Activated naive CD8-positive, alpha-beta T cell treated with anti-CD3 and anti-CD28 coated beads for 36 hours (primary cell): ENCODE results near the gene AMIGO2. TPM values are rescaled to one million over a fixed set of nuclear protein-coding genes. Genes with fewer than 3 reads are reported as not detected.

ENCODE experiments used
- DNase-seq: peaks from one replicate; pipeline ENCODE4 v3.0.0; 2021
- H3K27ac Mint-ChIP-seq: one replicate; pipeline ENCODE4 v1.8.0; 2022; ENCODE audit warnings: mild to moderate bottlenecking, moderate library complexity, mixed read lengths
- H3K27me3 Mint-ChIP-seq: one replicate; pipeline ENCODE4 v1.8.0; 2022; ENCODE audit warnings: mild to moderate bottlenecking, mixed read lengths
- H3K36me3 Mint-ChIP-seq: one replicate; pipeline ENCODE4 v1.8.0; 2021; ENCODE audit warnings: mild to moderate bottlenecking, mixed read lengths
- H3K4me1 Mint-ChIP-seq: one replicate; pipeline ENCODE4 v1.8.0; 2021; ENCODE audit warnings: mixed read lengths
- H3K4me3 Mint-ChIP-seq: one replicate; pipeline ENCODE4 v1.8.0; 2022; ENCODE audit warnings: mild to moderate bottlenecking, moderate library complexity, mixed read lengths
- H3K9me3 Mint-ChIP-seq: one replicate; pipeline ENCODE4 v1.8.0; 2022; ENCODE audit warnings: mixed read lengths
- total RNA-seq, 2 experiments: library from RNA; stranded (reverse); gene quantifications; one replicate each; pipeline ENCODE4 v1.2.3, GENCODE V29; 2021

The AMIGO2 gene
- total RNA-seq, 2 experiments from 2014 or later = 19.0 to 20.6 TPM

DNA sequence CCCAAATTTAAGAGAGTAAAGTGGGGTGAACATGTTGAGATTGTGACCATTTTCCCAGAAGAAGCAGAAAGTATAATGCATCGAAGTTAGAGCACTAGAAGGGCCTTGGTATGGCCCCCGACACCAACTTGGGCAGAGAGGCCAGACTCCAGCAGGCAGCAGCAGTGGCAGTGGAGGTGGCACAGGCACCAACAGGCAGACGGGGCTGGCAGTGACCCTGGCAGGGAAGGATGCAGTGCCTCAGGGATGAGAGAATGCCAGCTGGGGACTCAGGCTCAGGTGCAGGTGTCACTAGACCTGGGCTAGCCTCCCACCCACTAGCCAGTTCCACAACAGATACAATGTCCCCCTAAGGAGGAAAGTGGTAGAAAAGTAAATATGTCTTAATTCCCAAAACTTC is 27.7 kb upstream of the AMIGO2 start:
- H3K27ac Mint-ChIP-seq = no peak overlapping the region
- H3K9me3 Mint-ChIP-seq = no peaks in the 10 kb centered on the region
- H3K36me3 Mint-ChIP-seq = peaks cover 35% of the 10 kb centered on the region
- peaks cover 46% of the 10 kb centered on the region for H3K4me1 Mint-ChIP-seq
- no peak for DNase-seq
- no peak overlapping the region for H3K4me3 Mint-ChIP-seq
- no peaks in the 10 kb centered on the region for H3K27me3 Mint-ChIP-seq

DNA sequence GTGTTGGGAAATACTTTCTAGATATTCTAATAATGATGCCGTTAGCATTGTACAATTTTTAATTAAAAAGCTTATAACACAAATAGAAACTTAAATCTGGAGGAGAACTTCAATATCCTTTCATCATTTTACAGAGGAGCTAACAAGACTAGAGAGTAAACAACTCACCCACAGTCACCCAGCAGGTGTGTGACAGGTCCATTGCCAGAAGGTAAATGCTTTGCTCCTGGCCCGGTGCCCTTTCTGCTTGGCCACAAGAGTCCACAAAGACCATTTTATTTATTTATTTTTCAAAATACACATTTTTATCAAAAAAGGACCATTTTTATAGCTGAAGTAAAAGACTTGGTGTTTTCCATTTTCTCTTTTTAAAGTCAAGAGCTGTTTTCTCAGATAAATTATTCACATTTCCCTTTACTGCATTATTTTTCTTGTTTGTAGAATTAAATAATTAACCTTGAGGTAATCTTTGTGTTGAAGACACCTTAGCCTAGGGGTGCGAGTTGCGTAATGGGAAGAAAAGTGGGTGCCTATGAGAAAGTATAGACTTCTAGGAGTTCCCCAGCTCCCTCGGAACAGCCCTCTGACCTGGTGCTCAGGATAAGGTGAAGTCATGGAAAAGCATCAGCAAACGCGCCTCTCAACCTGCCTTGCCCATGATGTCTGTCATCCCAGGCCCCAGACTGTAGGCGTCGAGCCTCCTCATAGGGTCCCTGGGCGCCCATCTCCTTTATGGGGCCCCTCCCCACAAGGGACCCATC is 26.3 kb upstream of the AMIGO2 start:
- H3K9me3 Mint-ChIP-seq = no peaks in the 10 kb centered on the region
- no peak overlapping the region for H3K4me3 Mint-ChIP-seq
- no peak overlapping the region for H3K27ac Mint-ChIP-seq
- H3K27me3 Mint-ChIP-seq = no peaks in the 10 kb centered on the region
- peaks cover 33% of the 10 kb centered on the region for H3K4me1 Mint-ChIP-seq
- peaks cover 34% of the 10 kb centered on the region for H3K36me3 Mint-ChIP-seq
- DNase-seq = no peak

DNA sequence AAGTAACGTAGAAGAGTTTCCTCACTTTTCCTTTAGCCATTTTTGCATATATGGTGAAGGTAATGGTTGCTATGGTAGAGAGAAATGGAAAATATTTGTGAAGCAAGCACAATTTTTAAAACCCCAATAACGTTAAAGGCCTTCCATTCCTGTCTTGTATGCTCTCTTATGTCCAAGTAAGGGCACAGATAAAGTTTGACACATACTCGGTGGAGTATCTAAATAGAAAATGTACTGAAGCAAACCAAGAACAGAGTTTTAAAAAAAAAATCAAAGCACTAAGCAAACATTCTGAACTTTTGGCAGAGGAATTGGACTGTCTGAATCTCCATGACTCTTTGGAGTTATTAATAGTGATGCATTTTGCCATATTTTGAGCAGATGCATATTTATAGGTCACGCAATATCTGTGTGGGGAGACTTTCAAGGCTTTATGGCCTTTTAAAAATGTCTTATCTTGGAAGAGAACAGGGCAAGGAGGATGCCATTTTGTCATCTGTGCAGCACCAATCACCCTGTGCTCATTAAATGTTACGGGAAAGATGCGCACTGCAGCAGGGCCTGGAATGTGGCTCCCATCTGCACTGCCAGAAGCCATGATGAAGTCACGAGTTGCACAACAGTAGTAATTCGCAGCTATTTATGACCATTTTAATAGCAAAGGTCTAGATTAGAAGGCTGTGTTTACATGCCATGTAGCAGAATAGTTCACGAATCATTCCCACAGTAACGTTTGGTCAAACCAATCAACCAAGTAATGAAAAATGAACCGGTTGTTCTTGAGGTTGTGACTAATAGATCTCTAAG is 23.3 kb upstream of the AMIGO2 start:
- no peaks in the 10 kb centered on the region for H3K27me3 Mint-ChIP-seq
- peaks cover 19% of the 10 kb centered on the region for H3K4me1 Mint-ChIP-seq
- peaks cover 11% of the 10 kb centered on the region for H3K36me3 Mint-ChIP-seq
- no peak overlapping the region for H3K4me3 Mint-ChIP-seq
- no peaks in the 10 kb centered on the region for H3K9me3 Mint-ChIP-seq
- no peak overlapping the region for H3K27ac Mint-ChIP-seq
- DNase-seq = no peak

DNA sequence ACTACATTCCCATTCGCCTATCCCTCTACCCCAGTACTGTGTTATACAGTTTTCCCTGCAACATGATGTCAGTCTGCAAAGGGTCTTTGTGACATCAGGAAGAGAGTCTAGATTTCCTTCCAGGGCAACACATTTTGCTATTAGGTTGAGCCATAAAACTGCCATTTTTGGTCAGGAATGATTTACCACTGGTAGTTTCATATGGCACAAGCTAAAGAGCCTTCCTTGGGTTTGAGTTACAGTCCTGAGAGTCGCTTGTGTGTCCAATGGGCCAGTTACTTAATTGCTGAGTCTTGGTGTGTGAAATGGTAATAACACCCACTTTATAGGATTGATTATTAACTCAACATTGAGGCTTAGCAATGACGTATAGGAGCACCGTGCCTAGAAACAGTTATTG is 22.6 kb upstream of the AMIGO2 start:
- no peak overlapping the region for H3K27ac Mint-ChIP-seq
- peaks cover 9% of the 10 kb centered on the region for H3K36me3 Mint-ChIP-seq
- no peak overlapping the region for H3K4me3 Mint-ChIP-seq

DNA sequence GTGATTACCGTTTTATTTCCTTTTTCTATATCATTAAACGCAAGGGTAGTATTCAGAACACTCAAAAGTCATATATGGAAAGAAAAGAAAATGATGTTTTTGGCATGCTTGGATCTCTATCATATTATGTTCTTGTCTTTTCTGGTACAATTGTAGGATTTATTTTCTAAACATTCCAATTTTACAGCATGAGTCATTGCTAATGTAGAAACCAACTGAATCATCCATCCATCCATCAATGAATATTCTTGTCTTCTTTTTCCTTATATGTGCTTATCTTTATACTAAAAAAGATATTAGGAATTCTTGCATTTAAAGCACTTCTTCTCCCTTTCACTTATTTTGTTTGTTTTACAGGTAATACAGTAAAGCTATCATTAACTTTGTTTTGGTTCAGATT is 20.4 kb upstream of the AMIGO2 start:
- Mint-ChIP-seq H3K27ac (no peak overlapping the region), H3K27me3 (no peaks in the 10 kb centered on the region), H3K36me3 (peaks cover 8% of the 10 kb centered on the region), H3K4me1 (peaks cover 16% of the 10 kb centered on the region), H3K9me3 (peaks cover 3% of the 10 kb centered on the region), H3K4me3 (no peak overlapping the region)
- DNase-seq = no peak

More for the DNA sequence above, 22.6 kb upstream of the AMIGO2 start:
- no peak for DNase-seq
- H3K9me3 Mint-ChIP-seq = no peaks in the 10 kb centered on the region
- peaks cover 19% of the 10 kb centered on the region for H3K4me1 Mint-ChIP-seq
- no peaks in the 10 kb centered on the region for H3K27me3 Mint-ChIP-seq

DNA sequence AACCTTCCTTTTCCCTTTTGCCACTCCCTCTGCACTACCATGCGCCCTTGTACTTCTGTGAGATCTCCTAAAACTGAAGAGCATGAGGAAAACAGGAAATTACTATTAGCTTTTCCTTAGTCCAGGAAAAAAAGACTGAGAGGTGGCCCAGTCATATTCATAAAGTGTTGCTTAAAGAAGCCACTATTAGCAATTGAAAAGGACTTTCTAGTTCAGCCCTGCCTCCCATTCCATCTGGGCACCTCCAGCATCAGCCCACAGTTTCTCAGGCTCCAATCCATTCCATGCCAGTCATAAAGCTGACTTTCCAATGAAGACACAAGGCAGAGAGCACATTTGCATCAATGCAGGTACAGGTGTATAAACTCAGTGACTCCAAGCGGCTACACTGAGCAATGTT is 19.9 kb upstream of the AMIGO2 start:
- Mint-ChIP-seq H3K36me3 (peaks cover 8% of the 10 kb centered on the region), H3K9me3 (peaks cover 3% of the 10 kb centered on the region), H3K27ac (no peak overlapping the region), H3K27me3 (no peaks in the 10 kb centered on the region), H3K4me1 (peaks cover 20% of the 10 kb centered on the region), H3K4me3 (no peak overlapping the region)
- no peak for DNase-seq

DNA sequence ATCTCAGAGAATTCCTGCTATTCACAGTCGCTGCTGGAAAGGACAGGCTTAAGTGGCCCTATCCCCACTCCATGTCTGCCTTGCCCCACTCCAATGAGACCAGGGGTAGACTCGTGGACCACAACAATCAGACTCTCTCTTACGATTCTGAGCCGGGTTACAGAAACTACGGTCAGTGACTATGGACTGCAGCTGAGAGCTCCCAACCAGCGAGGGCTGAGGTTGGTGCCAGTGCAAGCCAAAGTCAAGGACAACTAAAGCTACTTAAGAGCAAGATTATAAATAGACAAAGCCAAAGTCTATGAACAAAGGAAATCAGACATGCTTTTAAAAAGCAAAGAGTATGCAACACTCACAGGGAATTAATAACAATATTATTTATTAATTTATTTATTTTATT is 18.3 kb upstream of the AMIGO2 start:
- DNase-seq = no peak
- no peaks in the 10 kb centered on the region for H3K27me3 Mint-ChIP-seq
- H3K36me3 Mint-ChIP-seq = peaks cover 10% of the 10 kb centered on the region
- peaks cover 20% of the 10 kb centered on the region for H3K4me1 Mint-ChIP-seq
- peaks cover 3% of the 10 kb centered on the region for H3K9me3 Mint-ChIP-seq
- H3K4me3 Mint-ChIP-seq = no peak overlapping the region
- H3K27ac Mint-ChIP-seq = no peak overlapping the region

DNA sequence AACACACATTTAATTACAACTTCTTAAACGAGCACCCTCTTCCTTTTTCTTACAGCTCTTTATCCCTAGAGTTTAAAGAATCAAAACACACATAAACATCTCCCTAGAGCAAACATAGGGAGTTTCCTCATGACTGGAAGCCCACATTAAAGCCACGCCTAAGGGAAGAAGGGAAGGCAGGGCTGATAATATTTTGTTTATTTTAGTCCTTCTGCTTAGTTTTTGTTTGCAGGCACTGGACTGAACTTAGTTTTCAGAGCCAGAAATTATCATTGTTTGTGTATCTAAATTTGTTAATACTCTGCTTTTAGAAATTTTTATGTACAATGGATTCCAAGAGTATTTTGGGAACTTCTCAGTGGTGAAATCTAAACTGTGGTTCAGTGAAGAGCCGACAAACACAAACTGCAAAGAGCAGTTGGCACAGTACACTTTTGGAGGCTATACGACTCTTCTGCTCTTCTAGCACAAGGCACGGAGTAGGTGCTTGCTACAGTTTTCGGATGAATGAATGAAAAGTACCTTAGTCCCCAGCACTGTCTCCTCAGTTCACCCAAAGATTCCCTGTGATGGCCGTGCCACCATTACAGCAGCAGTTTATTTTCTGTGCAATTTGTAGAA is 17.6 kb upstream of the AMIGO2 start:
- Mint-ChIP-seq H3K9me3 (peaks cover 3% of the 10 kb centered on the region), H3K4me3 (no peak overlapping the region), H3K27ac (no peak overlapping the region), H3K36me3 (peaks cover 10% of the 10 kb centered on the region), H3K27me3 (no peaks in the 10 kb centered on the region), H3K4me1 (peaks cover 21% of the 10 kb centered on the region)
- DNase-seq = no peak

DNA sequence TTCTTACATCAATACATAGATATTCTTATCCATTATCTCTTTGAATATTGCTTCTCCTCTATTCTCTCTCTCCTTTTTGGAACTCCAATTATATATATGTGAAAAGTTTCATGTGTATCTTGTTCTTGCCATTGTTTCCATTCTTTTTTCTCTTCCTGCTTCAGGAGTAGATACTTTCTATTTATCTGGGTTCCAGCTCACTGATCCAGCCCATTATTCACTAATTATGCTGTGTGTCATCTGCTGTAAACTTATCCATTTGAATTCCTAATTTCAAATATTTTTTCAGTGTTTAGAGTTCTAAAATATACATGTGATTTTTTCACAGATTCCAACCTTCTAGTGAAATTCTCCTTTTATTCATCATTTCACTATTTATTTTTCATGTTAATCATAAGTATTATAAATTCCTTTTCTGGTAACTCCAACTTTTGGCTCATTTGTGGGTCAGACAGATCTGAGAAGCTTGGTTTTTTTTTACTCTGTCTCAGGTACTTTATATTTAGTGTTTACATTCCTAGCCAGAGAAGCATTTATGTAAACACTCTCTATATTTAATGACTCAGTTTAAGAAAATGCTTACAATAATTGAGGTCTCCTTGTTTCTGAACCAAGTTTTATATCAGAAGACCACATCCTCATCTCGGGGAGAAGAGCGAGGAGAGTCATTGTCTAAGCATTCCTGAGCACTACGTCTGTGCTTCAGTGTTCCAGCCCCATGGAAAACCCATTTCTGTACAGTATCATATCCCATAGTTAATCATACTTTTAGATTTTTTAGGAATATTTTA is 15.9 kb upstream of the AMIGO2 start:
- no peak overlapping the region for H3K4me3 Mint-ChIP-seq
- H3K36me3 Mint-ChIP-seq = peaks cover 19% of the 10 kb centered on the region
- peaks cover 7% of the 10 kb centered on the region for H3K9me3 Mint-ChIP-seq
- H3K27me3 Mint-ChIP-seq = no peaks in the 10 kb centered on the region
- peaks cover 26% of the 10 kb centered on the region for H3K4me1 Mint-ChIP-seq
- H3K27ac Mint-ChIP-seq = no peak overlapping the region
- no peak for DNase-seq

DNA sequence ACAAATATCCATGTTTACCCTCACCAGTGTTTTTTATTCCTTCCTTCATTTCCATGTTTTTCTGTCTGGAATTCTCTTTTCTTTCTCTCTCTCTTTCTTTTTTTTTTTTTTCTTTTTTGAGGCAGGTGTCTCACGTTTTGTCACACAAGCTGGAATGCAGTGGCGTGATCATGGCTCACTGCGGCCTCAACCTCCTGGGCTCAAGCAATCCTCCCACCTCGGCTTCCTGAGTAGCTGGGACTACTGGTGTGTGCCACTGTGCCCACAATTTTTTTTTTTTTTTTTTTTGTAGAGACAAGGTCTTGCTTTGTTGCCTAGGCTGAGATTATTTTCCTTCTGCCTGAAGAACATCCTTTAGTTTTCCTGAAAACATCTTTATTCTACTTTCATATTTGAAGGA is 15.0 kb upstream of the AMIGO2 start:
- Mint-ChIP-seq H3K9me3 (peaks cover 15% of the 10 kb centered on the region), H3K27me3 (no peaks in the 10 kb centered on the region), H3K36me3 (peaks cover 26% of the 10 kb centered on the region), H3K27ac (no peak overlapping the region), H3K4me1 (peaks cover 26% of the 10 kb centered on the region), H3K4me3 (no peak overlapping the region)
- DNase-seq = no peak

DNA sequence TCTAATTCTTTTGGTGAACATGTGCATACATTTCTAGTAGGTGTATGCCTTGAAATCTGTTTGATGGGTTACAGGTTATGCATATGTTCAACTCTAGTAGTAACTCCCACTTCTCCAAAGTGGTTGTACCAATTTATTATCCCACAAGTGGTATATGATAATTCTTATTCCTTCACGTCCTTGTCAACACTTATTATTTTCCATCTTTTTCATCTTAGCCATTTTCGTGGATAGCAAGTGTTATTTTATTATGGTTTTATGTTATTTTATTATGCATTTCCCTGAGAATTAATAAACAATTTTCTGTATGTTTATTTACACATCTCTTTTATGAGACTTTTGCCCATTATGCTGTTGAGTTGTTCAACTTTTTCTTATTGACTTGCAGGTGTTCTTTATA is 11.2 kb upstream of the AMIGO2 start:
- Mint-ChIP-seq H3K4me1 (peaks cover 40% of the 10 kb centered on the region), H3K27ac (no peak overlapping the region)

DNA sequence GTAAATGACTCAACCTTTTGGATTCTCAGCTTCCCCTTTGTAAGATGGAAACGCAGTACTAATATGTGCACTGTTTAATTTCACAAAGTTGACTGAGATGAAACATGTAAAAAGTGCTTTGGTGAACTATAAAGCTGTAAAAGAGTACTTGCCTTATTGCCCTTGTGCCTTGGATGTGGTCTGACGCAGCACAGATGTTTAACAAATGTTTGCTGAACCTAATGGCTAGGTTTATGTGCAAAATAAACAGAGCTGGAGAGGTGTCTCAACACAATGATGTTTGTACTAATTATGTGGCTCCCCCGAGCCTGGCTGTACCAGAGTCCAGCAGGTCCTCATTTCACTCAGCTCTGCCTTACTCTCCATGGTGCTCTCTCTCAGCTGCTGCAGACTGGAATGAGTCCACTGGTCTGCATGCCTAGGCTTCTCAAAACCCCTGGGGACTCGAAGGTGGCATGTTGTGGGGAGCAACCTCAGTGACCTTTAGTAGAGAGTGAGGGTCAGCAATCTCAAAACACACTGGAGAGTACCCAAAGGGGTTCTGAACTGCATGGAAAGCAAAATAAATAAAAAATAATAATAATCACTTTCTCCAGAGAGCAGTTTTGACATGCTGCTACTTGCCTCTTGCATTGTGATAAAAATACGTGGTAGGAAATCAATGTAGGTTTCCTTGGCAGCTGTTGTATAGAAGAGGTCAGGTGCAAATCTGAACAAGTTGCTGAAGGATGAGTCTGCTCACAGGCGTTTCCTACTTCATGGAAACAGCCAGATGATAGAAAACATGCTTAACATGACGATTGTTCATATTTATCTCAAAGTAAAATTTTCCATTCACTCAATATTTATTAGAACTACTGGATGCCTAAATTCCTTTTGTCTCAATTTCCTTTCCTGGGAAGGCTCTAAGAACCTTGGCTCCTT is 8.5 kb upstream of the AMIGO2 start:
- Mint-ChIP-seq H3K9me3 (peaks cover 18% of the 10 kb centered on the region), H3K4me3 (no peak overlapping the region), H3K27ac (no peak overlapping the region), H3K4me1 (peaks cover 47% of the 10 kb centered on the region), H3K36me3 (peaks cover 28% of the 10 kb centered on the region), H3K27me3 (no peaks in the 10 kb centered on the region)
- DNase-seq = no peak

More for the DNA sequence above, 11.2 kb upstream of the AMIGO2 start:
- H3K9me3 Mint-ChIP-seq = peaks cover 21% of the 10 kb centered on the region
- peaks cover 34% of the 10 kb centered on the region for H3K36me3 Mint-ChIP-seq
- DNase-seq = no peak
- no peaks in the 10 kb centered on the region for H3K27me3 Mint-ChIP-seq
- no peak overlapping the region for H3K4me3 Mint-ChIP-seq

DNA sequence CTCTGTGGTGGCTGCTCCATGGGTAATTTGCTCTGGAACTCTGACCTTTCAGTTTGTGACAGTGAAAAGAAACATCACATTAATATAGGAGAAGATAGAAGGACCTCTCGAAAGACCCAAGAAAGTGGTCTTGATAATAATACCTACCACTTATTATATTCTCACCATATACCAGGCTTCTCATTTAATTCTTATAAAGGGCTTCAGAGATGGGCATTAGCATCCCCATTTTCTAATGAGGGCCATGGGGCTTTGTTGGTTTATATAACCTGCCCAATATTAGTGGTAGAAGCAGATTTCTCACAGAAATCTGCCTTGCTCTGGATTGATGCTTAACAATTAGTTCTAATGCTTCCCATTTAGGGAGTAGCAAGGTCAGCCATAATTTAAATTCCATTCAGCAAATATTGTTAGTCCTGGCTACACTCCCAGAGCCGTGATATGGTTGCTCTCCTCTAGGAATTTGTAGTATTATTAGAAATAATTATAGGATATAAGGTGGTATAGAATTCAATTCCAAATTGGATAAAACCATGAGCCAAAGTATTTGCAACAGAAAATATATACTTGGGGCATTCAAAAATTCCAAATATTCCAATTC is 7.4 kb upstream of the AMIGO2 start:
- peaks cover 54% of the 10 kb centered on the region for H3K4me1 Mint-ChIP-seq
- H3K4me3 Mint-ChIP-seq = no peak overlapping the region
- peaks cover 30% of the 10 kb centered on the region for H3K36me3 Mint-ChIP-seq
- H3K27ac Mint-ChIP-seq = no peak overlapping the region
- H3K27me3 Mint-ChIP-seq = no peaks in the 10 kb centered on the region
- no peak for DNase-seq
- H3K9me3 Mint-ChIP-seq = peaks cover 18% of the 10 kb centered on the region
